Muscle layer of duodenum (tissue), 2 donors: Measurements from ENCODE around the gene RPL13.
A peak's percentile ranks its signal among the peaks of the same experiment; 100 is the strongest.

Experiments
- H3K27ac ChIP-seq: one replicate; pipeline ENCODE4 v1.7.0; 2013; ENCODE audit warnings: mild to moderate bottlenecking, low read length
- H3K27me3 ChIP-seq: one replicate; pipeline ENCODE4 v1.7.0; 2013; ENCODE audit warnings: low read depth, mild to moderate bottlenecking, control low read depth, low read length
- H3K36me3 ChIP-seq, 2 donors: one replicate each; pipeline ENCODE4 v1.7.0; 2013; ENCODE audit warnings: low read length in 2 of 2, control low read depth in 1 of 2, mild to moderate bottlenecking in 1 of 2; ENCODE audit not compliant: insufficient read depth in 2 of 2, control insufficient read depth in 1 of 2
- H3K4me1 ChIP-seq, 2 donors: one replicate each; pipeline ENCODE4 v1.7.0; 2013; ENCODE audit warnings: low read length in 2 of 2, mild to moderate bottlenecking in 2 of 2, control low read depth in 1 of 2, moderate library complexity in 1 of 2; ENCODE audit not compliant: insufficient read depth in 2 of 2, control insufficient read depth in 1 of 2
- H3K4me3 ChIP-seq, 2 donors: one replicate each; pipeline ENCODE4 v1.7.0; 2013; ENCODE audit warnings: low read length in 2 of 2, low read depth in 1 of 2, mild to moderate bottlenecking in 1 of 2
- H3K9me3 ChIP-seq, 2 donors: one replicate each; pipeline ENCODE4 v1.7.0; 2013; ENCODE audit warnings: low read length in 2 of 2, control low read depth in 1 of 2, mild to moderate bottlenecking in 1 of 2; ENCODE audit not compliant: control insufficient read depth in 1 of 2
- donor health status: healthy.

Gene RPL13

DNA sequence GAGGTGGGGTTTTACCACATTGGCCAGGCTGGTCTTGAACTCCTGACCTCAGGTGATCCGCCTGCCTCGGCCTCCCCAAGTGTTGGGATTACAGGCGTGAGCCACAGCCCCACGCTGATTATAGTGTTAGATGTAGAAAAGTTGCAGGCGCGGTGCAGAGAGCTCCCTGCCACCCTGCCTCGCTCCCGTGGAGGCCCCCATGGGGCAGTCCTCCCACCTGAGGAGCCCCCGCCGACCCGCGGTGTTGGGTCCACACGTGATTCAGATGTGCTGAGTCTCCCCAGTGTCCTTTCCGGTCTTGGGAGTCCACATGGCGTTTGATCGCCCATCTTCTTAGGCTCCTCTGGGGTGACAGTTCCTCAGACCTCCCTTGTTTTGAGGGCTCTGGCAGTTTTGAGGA lies 5.2 kb upstream of the RPL13 start:
- H3K9me3 ChIP-seq: no peaks in the 10 kb centered on the region
- peaks cover 11 to 74% of the 10 kb centered on the region in 2 donors for H3K36me3 ChIP-seq

DNA sequence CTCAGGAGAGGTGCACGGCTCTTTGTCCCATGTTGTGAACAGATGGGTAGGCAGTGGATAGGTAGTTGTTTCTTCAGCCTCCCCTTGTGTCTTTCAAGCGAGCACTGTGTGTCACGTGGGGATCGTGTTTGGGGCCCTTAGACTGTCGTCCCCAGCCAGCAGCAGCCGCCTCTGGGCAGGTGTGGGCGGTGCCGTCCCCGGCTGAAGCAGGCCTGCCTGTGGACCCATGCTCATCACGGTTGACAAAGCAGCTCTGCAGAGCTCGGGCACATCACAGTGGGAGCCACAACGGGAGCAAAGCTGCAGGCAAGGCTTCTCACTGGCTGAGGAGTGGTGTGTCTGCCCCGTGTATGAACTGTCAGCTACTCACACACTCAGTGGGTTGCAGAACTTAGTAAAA lies 4.7 kb upstream of the RPL13 start:
- H3K36me3 ChIP-seq: peaks cover 11 to 70% of the 10 kb centered on the region in 2 donors
- no peaks in the 10 kb centered on the region for H3K27me3 ChIP-seq
- H3K27ac ChIP-seq: no peak overlapping the region
- no peaks in the 10 kb centered on the region for H3K9me3 ChIP-seq
- H3K4me1 ChIP-seq: peaks cover 0 to 10% of the 10 kb centered on the region in 2 donors
- no peak overlapping the region for H3K4me3 ChIP-seq

More for the DNA sequence above, 5.2 kb upstream of the RPL13 start:
- Histone ChIP-seq H3K4me3 (no peak overlapping the region), H3K27me3 (no peaks in the 10 kb centered on the region), H3K27ac (no peak overlapping the region), H3K4me1 (peaks cover 0 to 10% of the 10 kb centered on the region in 2 donors)

DNA sequence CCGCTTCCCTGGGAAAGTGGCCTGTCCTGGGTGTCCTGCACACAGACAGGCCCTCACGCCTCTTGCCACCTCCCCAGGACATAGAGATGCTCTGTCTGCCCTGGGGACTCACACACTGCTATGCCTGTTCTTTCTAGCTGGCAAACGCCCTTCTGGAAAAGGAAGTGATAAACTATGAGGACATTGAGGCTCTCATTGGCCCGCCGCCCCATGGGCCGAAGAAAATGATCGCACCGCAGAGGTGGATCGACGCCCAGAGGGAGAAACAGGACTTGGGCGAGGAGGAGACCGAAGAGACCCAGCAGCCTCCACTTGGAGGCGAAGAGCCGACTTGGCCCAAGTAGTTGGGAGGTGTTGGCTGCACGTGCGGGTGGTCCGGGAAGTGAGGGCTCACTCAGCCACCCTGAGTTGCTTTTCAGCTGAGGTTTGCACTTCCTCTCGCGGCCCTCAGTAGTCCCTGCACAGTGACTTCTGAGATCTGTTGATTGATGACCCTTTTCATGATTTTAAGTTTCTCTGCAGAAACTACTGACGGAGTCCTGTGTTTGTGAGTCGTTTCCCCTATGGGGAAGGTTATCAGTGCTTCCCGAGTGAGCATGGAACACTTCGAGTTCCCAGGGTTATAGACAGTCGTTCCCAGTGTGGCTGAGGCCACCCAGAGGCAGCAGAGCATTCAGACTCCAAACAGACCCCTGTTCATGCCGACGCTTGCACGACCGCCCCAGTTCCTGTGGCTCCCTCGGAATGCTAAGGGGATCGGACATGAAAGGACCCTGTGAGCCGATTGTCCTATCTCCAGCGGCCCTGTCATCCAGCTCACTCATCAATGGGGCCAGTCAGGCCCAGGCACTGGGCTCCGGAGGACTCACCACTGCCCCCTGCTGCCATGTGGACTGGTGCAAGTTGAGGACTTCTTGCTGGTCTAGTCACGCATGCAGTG lies 3.5 kb upstream of the RPL13 start:
- H3K27ac ChIP-seq: no peak overlapping the region
- H3K36me3 ChIP-seq: peaks cover 18 to 63% of the 10 kb centered on the region in 2 donors
- no peaks in the 10 kb centered on the region for H3K9me3 ChIP-seq
- H3K27me3 ChIP-seq: no peaks in the 10 kb centered on the region
- H3K4me1 ChIP-seq: peaks cover 4 to 17% of the 10 kb centered on the region in 2 donors
- H3K4me3 ChIP-seq: no peak overlapping the region

DNA sequence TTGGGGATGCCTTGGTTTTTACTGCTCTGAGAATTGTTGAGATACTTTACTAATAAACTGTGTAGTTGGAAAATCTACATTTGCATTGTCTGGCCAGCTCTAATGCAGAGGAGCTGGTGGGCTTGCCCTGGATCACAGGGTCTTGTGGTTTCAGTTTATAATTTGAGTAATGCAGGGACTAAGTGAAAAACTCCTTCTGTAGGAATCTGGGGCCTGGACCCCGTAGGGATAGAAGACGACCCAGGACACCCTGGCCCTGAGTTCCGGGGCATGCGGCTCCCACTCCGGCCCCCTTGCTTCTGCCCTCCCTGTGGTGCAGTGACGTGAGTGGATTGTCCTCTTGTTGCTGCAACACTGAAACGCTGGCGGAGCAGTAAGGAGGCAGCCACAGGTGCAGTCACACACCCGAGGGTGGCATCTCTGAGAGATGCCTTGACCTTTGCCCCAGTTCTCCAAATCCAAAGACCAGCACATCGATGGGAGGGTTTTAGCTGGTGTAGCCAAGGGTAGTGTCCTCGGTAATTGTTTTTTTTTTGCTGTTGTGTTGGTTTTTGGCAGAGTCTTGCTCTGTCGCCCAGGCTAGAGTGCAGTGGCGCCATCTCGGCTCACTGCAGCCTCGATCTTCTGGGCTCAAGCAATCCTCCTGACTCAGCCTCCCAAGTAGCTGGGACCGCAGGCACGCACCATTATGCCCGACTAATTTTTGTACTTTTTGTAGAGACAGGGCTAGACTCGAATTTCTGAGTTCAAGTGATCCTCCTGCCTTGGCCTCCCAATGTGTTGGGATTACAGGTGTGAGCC lies 2.6 kb upstream of the RPL13 start:
- H3K27me3 ChIP-seq: no peaks in the 10 kb centered on the region
- H3K36me3 ChIP-seq: peaks cover 27 to 63% of the 10 kb centered on the region in 2 donors
- no peak overlapping the region for H3K4me3 ChIP-seq
- peaks cover 6 to 21% of the 10 kb centered on the region in 2 donors for H3K4me1 ChIP-seq
- H3K27ac ChIP-seq: no peak overlapping the region
- no peaks in the 10 kb centered on the region for H3K9me3 ChIP-seq

DNA sequence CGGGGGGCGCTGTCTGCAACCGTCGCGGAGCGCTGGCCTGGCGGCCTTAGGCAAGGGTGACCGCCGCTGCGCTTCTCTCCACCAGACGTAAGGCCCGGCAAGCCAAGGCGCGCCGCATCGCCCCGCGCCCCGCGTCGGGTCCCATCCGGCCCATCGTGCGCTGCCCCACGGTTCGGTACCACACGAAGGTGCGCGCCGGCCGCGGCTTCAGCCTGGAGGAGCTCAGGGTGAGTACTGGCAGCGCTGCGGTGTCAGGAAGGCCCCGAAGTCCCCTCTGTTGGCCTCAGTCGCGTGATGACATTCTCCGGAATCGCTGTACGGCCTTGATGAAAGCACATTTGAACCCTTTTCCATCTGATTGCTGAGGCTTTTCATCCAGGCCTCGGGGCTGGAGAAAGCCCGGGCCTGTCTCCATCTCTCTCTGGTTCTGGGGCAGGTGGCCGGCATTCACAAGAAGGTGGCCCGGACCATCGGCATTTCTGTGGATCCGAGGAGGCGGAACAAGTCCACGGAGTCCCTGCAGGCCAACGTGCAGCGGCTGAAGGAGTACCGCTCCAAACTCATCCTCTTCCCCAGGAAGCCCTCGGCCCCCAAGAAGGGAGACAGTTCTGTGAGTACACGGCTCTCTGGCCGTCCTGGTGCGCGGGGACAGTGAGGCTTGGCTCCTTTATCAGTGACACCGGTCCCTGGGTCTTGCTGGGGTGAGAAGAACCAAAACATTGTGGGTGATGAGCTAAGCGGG lies 831 bp downstream of the RPL13 start:
- H3K4me3 ChIP-seq: peak overlapping the region; percentile 79 to 92
- H3K4me1 ChIP-seq: peaks cover 14 to 47% of the 10 kb centered on the region in 2 donors
- H3K27me3 ChIP-seq: no peaks in the 10 kb centered on the region
- H3K27ac ChIP-seq: peak overlapping the region; percentile 96
- no peaks in the 10 kb centered on the region for H3K9me3 ChIP-seq
- H3K36me3 ChIP-seq: peaks cover 37 to 50% of the 10 kb centered on the region in 2 donors

DNA sequence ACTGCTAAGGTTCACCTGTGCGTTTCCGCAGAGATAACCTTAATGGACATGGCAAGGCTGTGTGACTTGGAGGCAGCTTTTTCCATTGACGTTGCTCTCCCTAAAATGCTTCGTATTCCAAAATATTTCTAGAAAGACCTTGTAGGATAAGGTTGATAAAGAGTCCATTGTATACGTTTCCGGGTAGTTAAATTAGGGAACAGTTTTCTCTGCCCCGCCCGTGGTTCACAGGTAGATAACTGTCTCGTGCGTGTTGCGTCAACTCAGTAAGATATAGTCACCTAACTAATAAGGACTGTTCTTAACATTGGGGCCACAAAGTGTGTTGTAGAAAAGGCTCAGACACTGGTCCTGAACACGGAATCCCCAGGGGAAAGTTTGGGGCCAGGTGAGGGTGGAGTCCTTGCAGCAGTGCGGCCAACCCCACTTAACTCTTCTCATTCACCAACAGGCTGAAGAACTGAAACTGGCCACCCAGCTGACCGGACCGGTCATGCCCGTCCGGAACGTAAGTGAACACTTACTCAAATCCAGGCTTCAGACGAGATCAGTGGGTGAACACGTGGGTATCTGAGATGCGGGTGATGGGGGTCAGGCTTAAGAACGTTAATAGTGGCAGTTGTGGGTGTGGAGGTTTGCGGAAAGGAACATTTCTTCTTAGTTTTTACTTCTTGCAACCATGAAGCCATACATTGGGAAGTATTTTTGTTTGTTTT lies 1.6 kb downstream of the RPL13 start:
- no peak overlapping the region for H3K27ac ChIP-seq
- H3K36me3 ChIP-seq: peaks cover 36 to 42% of the 10 kb centered on the region in 2 donors
- H3K4me3 ChIP-seq: peak overlapping the region; percentile 79 to 92
- H3K9me3 ChIP-seq: no peaks in the 10 kb centered on the region
- H3K4me1 ChIP-seq: peaks cover 14 to 47% of the 10 kb centered on the region in 2 donors
- no peaks in the 10 kb centered on the region for H3K27me3 ChIP-seq

DNA sequence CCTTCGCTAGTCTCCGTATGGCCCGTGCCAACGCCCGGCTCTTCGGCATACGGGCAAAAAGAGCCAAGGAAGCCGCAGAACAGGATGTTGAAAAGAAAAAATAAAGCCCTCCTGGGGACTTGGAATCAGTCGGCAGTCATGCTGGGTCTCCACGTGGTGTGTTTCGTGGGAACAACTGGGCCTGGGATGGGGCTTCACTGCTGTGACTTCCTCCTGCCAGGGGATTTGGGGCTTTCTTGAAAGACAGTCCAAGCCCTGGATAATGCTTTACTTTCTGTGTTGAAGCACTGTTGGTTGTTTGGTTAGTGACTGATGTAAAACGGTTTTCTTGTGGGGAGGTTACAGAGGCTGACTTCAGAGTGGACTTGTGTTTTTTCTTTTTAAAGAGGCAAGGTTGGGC lies 2.5 kb downstream of the RPL13 start:
- no peaks in the 10 kb centered on the region for H3K9me3 ChIP-seq
- no peak overlapping the region for H3K4me3 ChIP-seq
- H3K27me3 ChIP-seq: no peaks in the 10 kb centered on the region
- peaks cover 36 to 37% of the 10 kb centered on the region in 2 donors for H3K36me3 ChIP-seq
- H3K27ac ChIP-seq: no peak overlapping the region
- peaks cover 14 to 43% of the 10 kb centered on the region in 2 donors for H3K4me1 ChIP-seq

DNA sequence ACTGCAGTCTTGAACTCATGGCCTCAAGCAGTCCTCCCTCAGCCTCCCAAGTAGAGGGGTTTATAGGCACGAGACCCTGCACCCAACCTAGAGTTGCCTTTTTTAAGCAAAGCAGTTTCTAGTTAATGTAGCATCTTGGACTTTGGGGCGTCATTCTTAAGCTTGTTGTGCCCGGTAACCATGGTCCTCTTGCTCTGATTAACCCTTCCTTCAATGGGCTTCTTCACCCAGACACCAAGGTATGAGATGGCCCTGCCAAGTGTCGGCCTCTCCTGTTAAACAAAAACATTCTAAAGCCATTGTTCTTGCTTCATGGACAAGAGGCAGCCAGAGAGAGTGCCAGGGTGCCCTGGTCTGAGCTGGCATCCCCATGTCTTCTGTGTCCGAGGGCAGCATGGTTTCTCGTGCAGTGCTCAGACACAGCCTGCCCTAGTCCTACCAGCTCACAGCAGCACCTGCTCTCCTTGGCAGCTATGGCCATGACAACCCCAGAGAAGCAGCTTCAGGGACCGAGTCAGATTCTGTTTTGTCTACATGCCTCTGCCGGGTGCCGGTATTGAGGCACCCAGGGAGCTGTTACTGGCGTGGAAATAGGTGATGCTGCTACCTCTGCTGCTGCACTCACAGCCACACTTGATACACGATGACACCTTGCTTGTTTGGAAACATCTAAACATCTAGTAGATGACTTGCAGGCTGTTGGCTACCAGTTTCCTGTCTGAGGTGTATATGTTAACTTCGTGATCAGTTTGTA lies 3.3 kb downstream of the RPL13 start:
- peaks cover 14 to 41% of the 10 kb centered on the region in 2 donors for H3K4me1 ChIP-seq
- H3K9me3 ChIP-seq: no peaks in the 10 kb centered on the region
- no peak overlapping the region for H3K4me3 ChIP-seq
- H3K27me3 ChIP-seq: no peaks in the 10 kb centered on the region
- no peak overlapping the region for H3K27ac ChIP-seq
- peaks cover 36 to 37% of the 10 kb centered on the region in 2 donors for H3K36me3 ChIP-seq

DNA sequence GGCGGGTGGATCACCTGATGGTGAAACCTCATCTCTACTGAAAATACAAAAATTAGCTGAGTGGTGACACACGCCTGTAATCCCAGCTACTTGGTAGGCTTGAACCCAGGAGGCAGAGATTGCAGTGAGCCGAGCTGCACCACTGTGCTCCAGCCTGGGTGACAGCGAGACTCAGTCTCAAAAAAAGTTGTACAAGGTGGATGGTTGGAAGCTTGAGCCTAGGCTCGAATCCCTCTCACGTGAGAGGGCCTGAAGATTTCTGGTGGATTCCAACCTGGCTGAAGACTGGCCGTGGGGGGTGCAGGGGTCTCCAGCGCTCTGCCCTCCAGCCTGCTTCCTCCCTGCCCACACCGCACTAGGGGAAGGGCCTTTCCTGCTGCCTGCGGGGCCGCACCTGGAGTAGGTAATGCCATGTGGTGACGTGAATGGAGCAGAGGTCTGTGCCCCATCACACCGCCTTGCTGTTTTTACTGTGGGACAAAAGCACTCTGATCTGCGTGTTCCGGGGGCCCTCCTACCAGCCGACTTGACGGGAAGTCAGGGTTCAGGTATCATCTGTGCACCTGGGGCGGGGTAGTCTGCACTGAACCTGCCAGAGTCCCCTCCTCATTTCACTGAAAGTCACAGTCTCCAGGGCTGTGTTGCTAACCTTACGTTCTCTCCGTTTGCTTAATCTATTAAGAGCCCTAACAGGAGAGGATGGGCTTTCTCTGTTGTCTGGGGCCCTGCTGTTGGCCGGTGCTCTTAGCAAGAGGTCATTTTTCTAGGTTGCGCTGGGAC lies 4.2 kb downstream of the RPL13 start:
- peaks cover under 1% of the 10 kb centered on the region for H3K27me3 ChIP-seq
- peaks cover 14 to 38% of the 10 kb centered on the region in 2 donors for H3K4me1 ChIP-seq
- no peak overlapping the region for H3K4me3 ChIP-seq
- no peaks in the 10 kb centered on the region for H3K9me3 ChIP-seq
- H3K27ac ChIP-seq: no peak overlapping the region
- H3K36me3 ChIP-seq: peaks cover 36 to 37% of the 10 kb centered on the region in 2 donors

DNA sequence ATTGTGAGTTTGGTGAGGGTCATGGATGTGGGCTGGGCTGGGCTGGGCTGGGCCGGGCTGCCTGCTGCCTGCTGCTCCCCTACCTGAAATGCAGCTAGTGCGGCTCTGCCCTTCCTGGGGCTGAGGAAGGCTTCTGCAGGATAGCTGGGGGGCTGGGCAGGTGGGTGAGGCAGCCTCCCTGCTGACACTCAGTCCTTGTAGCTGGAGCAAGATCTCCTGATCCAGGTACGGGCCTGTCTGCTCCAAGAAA lies 4.7 kb downstream of the RPL13 start:
- H3K27me3 ChIP-seq: peaks cover 5% of the 10 kb centered on the region
- H3K4me1 ChIP-seq: peaks cover 14 to 37% of the 10 kb centered on the region in 2 donors
- H3K36me3 ChIP-seq: peaks cover 34 to 36% of the 10 kb centered on the region in 2 donors
- H3K27ac ChIP-seq: no peak overlapping the region
- H3K9me3 ChIP-seq: no peaks in the 10 kb centered on the region
- no peak overlapping the region for H3K4me3 ChIP-seq
